GM23338 (cell line): ENCODE results near the gene MAP4K1.

Experiments used
- CREB1 ChIP-seq: fragments of 250-450 bp; sonication (Bioruptor Pico); IDR thresholded peaks from 2 replicates; pipeline ENCODE4 v1.5.0; 2020; ENCODE audit warnings: low read depth, mild to moderate bottlenecking, moderate library complexity
- CTCF ChIP-seq, 2 experiments: fragments of 200-600 bp in 1 of 2; sonication (generic) in 1 of 2; conservative IDR thresholded peaks; 2 replicates each; pipeline versions ENCODE4 v1.5.1 to v1.6.1; 2016 to 2017; ENCODE audit warnings: antibody characterized with exemption in 2 of 2, low read depth in 2 of 2, mild to moderate bottlenecking in 2 of 2, moderate library complexity in 1 of 2
- EZH2 ChIP-seq: fragments of 200-600 bp; sonication (generic); IDR thresholded peaks from one replicate; pipeline ENCODE4 v1.8.0; 2017; ENCODE audit warnings: antibody characterized with exemption, mild to moderate bottlenecking, low read depth; ENCODE audit not compliant: unreplicated experiment
- EZH2phosphoT487 ChIP-seq: fragments of 200-600 bp; sonication (generic); IDR thresholded peaks from one replicate; pipeline ENCODE4 v1.8.1; 2018; ENCODE audit warnings: antibody characterized with exemption; ENCODE audit not compliant: unreplicated experiment
- JUNB ChIP-seq: IDR thresholded peaks from one replicate; pipeline ENCODE4 v1.6.1; 2016; ENCODE audit warnings: antibody characterized with exemption; ENCODE audit not compliant: unreplicated experiment
- POLR2AphosphoS5 ChIP-seq: IDR thresholded peaks from 2 replicates; pipeline ENCODE4 v1.6.1; 2016; ENCODE audit warnings: antibody characterized with exemption, low read depth
- REST ChIP-seq: IDR thresholded peaks from one replicate; pipeline ENCODE4 v1.6.1; 2018; ENCODE audit warnings: antibody characterized with exemption; ENCODE audit not compliant: unreplicated experiment
- STAT1 ChIP-seq: IDR thresholded peaks from one replicate; pipeline ENCODE4 v1.6.1; 2016; ENCODE audit warnings: antibody characterized with exemption; ENCODE audit not compliant: unreplicated experiment
- ZNF114 ChIP-seq: fragments of 250-450 bp; sonication (Bioruptor Pico); IDR thresholded peaks from 2 replicates; pipeline ENCODE4 v1.5.0; 2020; ENCODE audit warnings: mild to moderate bottlenecking, moderate library complexity
- ZNF331 ChIP-seq: fragments of 250-450 bp; sonication (Bioruptor Pico); IDR thresholded peaks from 2 replicates; pipeline ENCODE4 v1.5.0; 2020; ENCODE audit warnings: low read depth, mild to moderate bottlenecking, moderate library complexity

- peak; percentile 90 to 99 for TF ChIP-seq CTCF (conservative IDR thresholded peaks at IDR 0.05; ENCODE audit: low read depth in 2 of 2)
- no peak for TF ChIP-seq POLR2AphosphoS5
- TF ChIP-seq JUNB = no peak
- TF ChIP-seq EZH2 = no peak
- TF ChIP-seq REST = no peak
- no peak for TF ChIP-seq CREB1 (CRISPR knock-in tag)
- no peak for TF ChIP-seq EZH2phosphoT487
- TF ChIP-seq STAT1 = no peak
- TF ChIP-seq ZNF331 (CRISPR knock-in tag) = no peak
- TF ChIP-seq ZNF114 (CRISPR knock-in tag) = no peak
Observed at GRCh38 chr19:38634757-38635482, 17.2 kb upstream of the MAP4K1 start.
